ENCODE measurements around the gene DYNLT4.
"Not testable (repeated sequence)": the region's sequence is repeated elsewhere in the genome, so short reads cannot be mapped to it uniquely, and the experiment has no call there.

DYNLT4 gene

GRCh38 chr1:44829506-44830384 lies 22.6 kb upstream of the DYNLT4 start:
- no peak overlapping the region for H3K4me3 ChIP-seq (ENCODE audit: low read depth, low read length)
- no peak for DNase-seq (ENCODE audit: low read depth)

DNA sequence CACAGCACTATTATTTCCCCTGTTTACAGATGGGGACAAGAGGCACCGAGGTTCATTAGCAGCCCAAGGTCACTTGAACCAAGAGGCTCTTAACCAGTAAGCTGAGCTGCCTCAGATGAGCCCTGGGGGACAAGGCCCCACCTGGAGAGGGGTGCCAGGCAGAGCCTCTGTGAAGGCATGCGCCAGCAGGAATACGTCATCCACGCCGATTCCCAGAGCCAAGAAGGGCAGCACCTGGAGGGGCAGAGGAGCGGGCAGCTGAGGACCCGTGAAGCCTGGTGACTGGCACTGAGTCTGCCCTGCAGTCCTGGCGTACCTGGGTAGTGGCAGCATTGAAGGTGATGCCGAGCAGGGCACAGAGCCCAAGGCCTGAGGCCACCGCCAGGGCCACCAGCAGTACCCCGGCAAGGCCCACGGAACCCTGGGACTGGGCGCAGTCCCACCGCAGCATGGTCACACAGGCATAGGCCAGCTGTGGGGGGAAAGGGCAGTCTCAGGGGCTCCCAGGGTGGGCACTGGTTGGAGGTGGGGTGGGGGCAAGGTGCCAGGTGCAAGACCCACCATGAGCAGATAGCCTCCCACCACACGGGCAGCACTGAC lies 21.8 kb upstream of the DYNLT4 start:
- DNase-seq (ENCODE audit: low read depth), result no peak

DNA sequence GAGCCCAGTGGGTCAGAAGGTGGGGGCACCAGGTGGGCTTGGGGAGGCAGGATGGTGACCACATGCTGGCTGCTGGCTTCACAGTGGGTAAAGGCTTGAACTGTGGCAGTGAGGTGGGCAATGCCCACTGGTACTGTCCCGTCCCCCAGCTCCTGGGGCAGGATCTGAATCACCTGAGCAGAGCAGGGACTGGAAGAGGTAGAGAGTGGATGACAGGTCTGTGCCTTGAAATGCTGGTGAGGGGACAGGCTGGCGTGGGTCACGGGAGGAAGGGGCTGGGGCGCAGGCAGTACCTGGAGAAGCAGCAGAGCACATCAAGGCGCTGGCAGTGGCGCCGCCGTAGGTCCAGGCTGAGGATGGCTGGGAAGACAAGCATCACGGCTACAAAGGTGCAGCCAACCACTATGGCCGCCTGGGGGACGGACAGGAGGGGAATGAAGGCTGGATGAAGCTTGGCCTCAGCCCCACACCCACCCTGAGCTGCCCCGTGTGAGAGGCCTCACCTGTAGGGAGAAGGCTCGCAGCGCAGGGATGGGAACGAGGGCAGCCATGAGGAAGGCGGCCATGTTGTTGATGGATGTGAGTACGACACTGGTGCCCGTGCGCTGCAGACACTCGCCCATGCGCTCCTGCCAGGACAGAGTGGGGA lies 21.0 kb upstream of the DYNLT4 start:
- H3K4me3 ChIP-seq (ENCODE audit: low read depth, low read length), result no peak overlapping the region
- DNase-seq (ENCODE audit: low read depth), result no peak

More for the DNA sequence above, 21.8 kb upstream of the DYNLT4 start:
- no peak overlapping the region for H3K4me3 ChIP-seq (ENCODE audit: low read depth, low read length)

DNA sequence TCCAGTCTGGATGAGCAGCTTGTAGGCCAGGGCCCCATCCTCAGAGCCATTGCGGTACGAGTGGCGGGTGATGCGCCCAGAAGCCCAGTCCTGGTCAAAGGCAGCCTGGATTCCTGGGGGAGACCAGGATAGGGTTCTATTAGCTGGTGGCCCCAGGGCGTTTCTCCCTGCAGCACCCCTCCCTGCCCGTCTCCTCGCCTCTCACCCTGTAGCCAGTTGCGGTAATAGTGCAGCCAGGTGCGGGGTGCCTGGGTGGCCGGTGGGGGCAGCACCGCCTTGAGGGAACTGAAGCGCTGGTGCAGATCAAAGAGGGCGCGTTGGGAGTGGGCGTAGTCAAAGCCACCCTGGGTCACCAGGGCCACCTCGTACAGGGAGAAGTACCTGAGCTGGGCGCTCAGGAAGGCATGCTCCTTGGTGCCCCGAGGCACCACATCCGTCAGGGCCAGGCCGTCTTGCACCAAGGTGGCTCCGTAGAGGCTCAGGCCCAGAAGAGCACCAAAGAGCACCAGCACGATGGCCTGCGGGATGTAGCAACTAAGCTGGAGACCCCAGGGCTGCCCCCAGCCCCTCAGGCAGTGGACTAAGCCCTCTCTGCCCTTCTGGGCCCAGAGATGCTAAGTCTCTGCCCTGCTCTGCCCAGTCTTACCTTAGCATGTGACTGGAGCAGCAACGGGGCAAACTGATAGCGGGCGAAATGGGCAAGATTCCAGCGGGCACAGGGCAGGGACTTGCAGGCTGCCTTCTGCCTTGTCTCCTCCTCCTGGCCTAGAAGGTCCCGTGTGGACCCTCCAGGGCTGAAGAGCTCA lies 20.2 kb upstream of the DYNLT4 start:
- H3K4me3 ChIP-seq (ENCODE audit: low read depth, low read length), result no peak overlapping the region
- DNase-seq (ENCODE audit: low read depth), result no peak

- H3K4me3 ChIP-seq (ENCODE audit: low read depth, low read length), result no peak overlapping the region
- DNase-seq (ENCODE audit: low read depth), result no peak
These were observed 19.4 kb upstream of the DYNLT4 start for GRCh38 chr1:44826375-44827196.

DNA sequence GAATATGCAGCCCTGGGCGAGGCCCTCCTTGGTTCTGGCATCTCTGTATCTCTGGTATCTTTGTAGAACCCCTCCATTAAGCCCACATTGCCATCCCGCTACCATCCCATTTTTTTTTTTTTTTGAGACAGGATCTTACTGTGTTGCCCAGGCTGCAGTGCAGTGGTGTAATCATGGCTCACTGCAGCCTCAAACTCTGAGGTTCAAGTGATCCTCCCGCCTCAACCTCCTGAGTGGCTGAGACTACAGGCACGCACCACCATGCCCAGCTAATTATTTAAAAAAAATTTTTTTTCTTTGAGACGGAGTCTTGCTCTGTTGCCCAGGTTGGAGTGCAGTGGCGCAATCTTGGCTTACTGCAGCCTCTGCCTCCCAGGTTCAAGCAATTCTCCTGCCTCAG lies 17.2 kb upstream of the DYNLT4 start:
- not testable (repeated sequence) for H3K4me3 ChIP-seq (ENCODE audit: low read depth, low read length); DNase-seq (ENCODE audit: low read depth)

GRCh38 chr1:44822981-44823451 lies 15.9 kb upstream of the DYNLT4 start:
- no peak overlapping the region for H3K4me3 ChIP-seq (ENCODE audit: low read depth, low read length)
- no peak for DNase-seq (ENCODE audit: low read depth)

GRCh38 chr1:44822131-44822701 lies 15.1 kb upstream of the DYNLT4 start:
- no peak for DNase-seq (ENCODE audit: low read depth)

GRCh38 chr1:44821240-44821715 lies 14.1 kb upstream of the DYNLT4 start:
- H3K4me3 ChIP-seq (ENCODE audit: low read depth, low read length), result no peak overlapping the region
- no peak for DNase-seq (ENCODE audit: low read depth)

More at GRCh38 chr1:44822131-44822701, 15.1 kb upstream of the DYNLT4 start:
- H3K4me3 ChIP-seq (ENCODE audit: low read depth, low read length), result no peak overlapping the region

DNA sequence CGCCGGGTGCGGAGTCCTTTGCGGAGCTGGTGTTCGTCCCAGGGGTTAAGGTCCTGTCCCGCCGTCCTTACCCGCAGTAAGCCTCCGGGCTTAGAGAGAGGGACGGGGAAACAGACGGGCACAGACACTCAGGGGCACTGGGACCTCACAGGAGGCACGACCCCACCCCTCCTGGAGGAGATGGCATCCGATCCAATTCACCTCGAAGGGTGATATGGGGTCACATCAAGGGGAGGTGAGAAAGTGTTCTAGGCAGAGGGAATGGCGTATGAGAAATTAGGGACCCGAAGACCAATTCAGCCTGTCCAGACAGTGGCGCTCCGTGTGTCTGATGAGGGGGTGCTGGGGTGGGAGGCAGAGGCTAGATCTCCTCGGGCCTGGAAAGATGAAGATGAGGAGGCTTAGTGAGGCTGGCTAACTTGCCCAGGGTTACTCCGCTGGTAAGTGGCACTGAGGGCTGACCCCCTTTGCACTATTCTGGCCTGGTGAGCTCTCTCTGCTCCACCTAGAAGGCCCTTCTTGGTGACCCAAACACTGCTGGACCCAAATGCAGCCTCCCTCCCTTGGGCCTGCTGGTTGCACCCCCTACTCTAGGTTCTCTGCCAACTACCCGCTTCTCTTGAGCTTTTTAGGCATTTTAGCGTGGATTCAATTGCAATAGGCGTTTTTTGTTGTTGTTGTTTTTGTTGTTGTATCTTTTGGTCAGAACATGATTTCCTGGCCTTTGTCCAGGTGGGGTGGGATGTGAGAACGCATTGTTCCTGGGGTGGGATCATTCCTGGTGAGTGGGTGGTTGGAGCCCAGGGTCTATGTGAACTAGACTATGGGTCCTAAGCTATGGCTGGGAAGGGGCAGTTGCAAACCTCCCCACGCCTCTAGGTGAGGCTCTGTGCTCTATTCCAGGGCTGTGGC lies 13.4 kb upstream of the DYNLT4 start:
- DNase-seq (ENCODE audit: low read depth), result no peak
- H3K4me3 ChIP-seq (ENCODE audit: low read depth, low read length), result peak overlapping the region; percentile 55

DNA sequence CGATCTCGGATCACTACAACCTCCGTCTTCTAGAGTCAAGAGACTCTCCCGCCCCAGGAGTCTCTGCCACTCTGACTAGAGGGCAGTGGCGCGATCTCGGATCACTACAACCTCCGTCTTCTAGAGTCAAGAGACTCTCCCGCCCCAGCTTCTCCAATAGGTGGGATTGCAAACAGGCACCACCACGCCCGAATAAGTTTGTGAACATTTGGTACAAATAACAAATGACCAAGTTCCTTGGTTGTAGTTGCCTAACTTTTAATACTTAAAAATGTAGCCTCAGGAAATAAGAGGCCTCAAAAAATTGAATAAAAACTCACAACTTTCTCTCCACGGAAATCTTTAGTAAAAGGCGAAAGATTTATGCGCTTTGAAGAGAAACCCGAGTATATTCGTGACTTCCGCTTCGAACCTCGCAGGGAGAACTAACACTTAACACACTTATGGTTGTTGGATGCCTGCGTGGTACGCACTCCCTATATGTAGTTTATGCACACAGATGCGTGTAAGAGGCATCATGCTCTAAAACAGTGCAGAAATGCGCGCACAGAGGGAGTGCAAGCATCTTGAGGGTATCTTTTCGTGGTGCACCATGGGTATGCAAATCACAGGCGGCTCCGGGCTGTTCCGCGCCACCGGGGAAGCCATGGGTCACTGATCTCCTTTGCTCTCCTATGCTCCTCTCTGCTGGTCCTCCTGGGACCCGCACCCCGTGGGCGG lies 12.6 kb upstream of the DYNLT4 start:
- peak overlapping the region; percentile 55 for H3K4me3 ChIP-seq (ENCODE audit: low read depth, low read length)
- DNase-seq (ENCODE audit: low read depth), result peak; percentile 90

DNA sequence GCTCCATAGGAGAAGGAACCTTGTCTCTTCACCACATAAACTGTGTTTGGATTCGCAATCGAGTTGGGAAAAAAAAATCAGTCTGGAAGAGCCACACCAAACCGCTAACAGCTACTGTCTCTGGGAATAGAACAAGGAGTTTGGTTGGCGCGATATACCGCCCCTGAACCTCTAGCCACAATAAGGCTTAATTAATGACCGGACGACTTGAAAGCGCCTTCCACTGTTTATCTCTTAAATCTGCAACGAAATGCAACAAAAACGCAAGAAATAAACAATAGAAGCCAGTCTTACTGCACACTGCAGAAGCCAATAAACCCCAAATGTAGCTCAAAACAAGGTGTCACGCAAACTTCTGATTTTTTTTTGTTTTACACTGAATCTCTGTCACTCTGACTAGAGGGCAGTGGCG lies 12.1 kb upstream of the DYNLT4 start:
- peak overlapping the region; percentile 14 for H3K4me3 ChIP-seq (ENCODE audit: low read depth, low read length)
- no peak for DNase-seq (ENCODE audit: low read depth)

GRCh38 chr1:44817771-44818495 lies 10.8 kb upstream of the DYNLT4 start:
- DNase-seq (ENCODE audit: low read depth), result no peak
- no peak overlapping the region for H3K4me3 ChIP-seq (ENCODE audit: low read depth, low read length)

GRCh38 chr1:44817307-44817706 lies 10.2 kb upstream of the DYNLT4 start:
- DNase-seq (ENCODE audit: low read depth), result no peak
- H3K4me3 ChIP-seq (ENCODE audit: low read depth, low read length), result no peak overlapping the region

- not testable (repeated sequence) for DNase-seq (ENCODE audit: low read depth)
These were observed 8.8 kb upstream of the DYNLT4 start for GRCh38 chr1:44815926-44816325.

More at GRCh38 chr1:44815926-44816325, 8.8 kb upstream of the DYNLT4 start:
- not testable (repeated sequence) for H3K4me3 ChIP-seq (ENCODE audit: low read depth, low read length)

Data from skeletal muscle cell (primary cell).